NCI-H2107 (cell line): ENCODE results near the gene PLD6.

ENCODE experiments used
- DNase-seq: peaks from one replicate; lab custom pipeline; 2025; lab: John Stamatoyannopoulos, UW

Gene PLD6

DNA sequence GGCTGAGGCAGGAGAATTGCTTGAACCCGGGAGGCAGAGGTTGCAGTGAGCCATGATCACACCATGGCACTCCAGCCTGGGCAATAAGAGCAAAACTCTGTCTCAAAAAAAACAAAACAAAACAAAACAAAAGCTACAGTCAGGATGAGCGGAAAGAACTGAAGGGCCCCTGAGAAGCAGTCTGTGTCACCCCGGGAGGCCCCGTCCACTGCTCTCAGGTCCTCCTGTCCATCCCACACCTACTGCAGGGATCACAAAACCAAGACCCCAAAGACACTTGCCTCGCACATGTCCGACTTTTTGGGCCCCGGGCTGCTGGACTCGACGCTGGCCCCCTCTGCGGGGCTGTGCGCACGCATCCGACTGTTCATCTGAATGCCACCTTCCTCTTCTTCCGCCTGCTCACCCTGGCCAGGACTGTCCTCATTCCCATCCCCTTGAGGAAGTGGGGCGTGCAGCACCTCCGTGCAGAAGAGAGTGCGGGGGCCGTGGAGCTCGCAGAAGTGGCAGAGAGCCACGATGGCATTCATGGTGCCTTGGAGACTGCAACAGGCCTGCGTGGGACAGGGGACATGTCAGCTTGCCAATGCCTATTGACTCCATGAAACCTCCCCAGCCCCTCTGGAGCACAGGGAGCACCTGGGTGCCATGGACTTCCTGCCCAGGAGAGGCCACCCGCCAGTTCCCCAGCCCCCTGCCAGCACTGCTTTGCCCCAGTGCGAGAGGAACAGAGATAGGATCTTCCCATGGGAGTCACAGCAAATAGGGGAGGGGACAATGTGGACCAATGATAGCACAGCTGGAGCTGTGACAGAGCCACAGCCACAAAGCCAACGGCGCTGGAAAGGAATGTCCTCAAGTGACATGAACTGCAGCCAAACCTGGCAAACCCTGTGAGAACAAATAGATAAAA lies 21.7 kb upstream of the PLD6 start:
- DNase-seq, result no peak

DNA sequence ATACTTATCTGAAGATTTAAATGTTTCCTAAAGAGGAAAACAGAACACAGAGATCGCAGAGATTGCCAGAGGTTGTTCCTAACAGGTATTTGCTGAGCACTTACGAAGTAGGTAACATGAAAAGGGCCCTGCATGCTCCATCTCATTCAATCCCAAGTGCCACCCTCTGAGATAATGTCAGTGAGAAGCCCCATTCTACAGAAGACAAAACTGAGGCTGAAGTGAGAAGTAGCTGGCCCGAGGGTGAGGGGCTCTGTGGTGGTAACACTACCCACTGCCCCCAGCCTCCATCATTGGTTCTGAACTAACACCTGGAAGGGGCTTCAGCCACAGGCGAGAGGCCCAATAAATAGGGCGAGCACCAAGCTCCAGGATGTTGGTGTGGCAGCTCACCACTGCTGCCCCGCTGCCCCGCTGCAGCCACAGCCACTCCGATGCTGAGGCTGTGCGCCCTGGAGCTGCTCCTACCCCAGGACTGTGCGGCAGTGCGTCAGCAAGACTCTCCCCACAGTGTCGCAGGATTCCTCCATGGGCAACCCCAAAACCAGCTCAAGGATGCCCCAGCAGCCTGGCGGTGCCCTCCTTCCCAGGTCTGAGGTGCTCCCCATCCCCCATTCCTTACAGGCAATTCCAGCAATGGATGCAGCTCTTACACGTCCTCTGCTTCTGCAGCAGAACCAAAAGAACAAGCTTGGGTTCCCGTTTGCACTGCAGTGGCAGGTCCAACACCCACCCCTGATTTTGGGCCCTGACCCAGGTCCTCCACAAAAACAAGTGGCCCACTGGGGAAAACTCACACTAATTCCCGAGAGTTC lies 20.5 kb upstream of the PLD6 start:
- no peak for DNase-seq

DNA sequence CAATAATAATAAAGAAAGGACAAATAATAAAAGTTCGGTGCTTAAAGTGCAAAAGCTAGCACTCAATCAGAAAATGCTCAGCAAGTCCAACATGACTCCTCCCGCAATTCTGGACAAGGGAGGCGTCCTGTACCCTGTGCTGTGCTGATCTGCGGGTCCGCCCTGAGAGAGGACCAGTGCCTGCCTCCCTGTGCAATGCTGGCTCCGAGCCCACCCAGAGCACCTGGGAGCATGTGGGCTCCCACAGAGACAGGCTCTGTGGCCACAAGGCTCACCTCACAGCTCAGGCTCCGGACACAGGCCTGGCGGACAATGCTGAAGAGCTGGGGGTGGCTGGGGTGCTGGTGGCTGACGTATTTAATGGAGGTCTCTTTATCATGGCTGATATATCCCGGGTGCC lies 19.8 kb upstream of the PLD6 start:
- DNase-seq, result no peak

GRCh38 chr17:17224137-17224536 lies 18.0 kb upstream of the PLD6 start:
- DNase-seq, result no peak

DNA sequence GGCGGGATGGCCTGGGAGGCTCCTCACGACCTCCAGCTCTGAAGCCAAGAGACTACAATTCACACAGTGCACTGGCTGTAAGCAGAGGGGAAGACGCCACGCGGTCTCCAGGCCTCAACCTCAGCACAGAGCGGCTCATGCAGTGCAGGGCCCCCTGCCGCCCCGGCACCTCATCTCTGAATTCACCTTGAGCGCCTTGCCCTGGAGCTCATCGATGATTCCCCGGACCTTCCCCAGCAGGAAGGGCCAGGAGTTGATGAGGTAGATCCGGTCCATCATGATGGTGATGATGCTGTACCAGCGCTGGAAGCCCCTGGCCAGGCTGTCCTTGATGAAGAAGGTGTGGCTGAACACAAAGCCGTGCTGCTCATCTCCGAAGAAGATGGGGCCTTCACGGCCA lies 17.6 kb upstream of the PLD6 start:
- DNase-seq, result no peak

DNA sequence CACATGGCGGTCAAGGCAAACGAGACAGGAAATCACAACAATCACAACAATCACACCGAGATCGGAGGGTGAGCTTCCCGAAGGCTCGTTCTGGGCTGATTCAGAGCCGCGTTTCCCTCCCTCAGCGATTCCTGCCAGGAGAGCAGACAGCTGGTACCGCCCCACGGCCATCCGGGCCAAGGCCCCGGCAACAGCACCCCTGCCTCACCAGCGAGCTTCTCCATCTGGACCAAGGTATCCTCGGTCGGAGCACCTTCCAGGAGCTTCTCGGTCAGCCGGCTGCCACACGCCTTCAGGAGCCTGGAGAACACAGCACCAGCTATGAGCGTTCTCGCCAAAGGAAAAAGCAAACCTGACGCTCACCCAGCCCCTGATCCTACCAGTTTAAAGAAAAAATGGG lies 15.2 kb upstream of the PLD6 start:
- no peak for DNase-seq

DNA sequence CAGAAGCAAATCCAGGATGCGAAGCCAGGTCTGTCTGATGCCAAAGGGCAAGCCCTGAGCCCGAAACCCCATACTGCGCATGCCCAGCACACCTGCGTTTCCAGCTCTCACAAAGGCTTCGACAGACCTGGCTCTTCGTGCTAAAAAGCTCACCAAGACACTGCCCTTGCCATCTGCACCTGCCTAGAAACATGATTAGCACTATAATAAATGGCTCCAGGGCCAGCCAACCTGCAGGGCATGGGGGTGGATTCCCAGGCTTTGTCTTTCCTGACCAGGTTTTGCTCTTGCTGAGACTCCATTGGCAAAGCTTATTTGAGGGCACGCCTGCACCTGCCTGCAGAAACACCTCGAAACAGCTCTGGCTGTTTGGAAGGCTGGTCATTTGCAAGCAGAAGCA lies 14.4 kb upstream of the PLD6 start:
- no peak for DNase-seq

- DNase-seq, result no peak
Observed at GRCh38 chr17:17217995-17218394, 11.9 kb upstream of the PLD6 start.

- no peak for DNase-seq
Observed at GRCh38 chr17:17216776-17217175, 10.6 kb upstream of the PLD6 start.

DNA sequence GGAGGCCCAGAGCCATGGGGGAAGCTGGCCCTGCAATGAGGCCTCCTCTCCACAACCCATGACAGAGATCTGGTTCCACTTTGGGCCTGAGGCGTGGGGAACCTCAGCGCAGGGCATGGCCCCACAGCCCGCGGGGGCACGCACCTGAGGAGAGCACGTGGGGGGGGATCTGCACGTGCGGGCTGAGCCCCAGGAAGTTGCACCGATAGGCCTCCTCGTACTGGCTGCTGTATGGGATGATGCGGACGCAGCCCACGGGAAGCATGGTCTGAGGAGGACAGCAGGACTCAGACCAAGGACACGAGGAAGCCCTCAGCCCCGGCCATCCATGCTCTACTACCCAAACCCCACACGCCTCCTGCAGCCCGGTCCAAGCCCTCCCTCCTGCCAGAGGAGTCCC lies 10.1 kb upstream of the PLD6 start:
- no peak for DNase-seq

GRCh38 chr17:17215575-17215974 lies 9.4 kb upstream of the PLD6 start:
- no peak for DNase-seq

GRCh38 chr17:17214646-17215436 lies 8.7 kb upstream of the PLD6 start:
- DNase-seq, result no peak

DNA sequence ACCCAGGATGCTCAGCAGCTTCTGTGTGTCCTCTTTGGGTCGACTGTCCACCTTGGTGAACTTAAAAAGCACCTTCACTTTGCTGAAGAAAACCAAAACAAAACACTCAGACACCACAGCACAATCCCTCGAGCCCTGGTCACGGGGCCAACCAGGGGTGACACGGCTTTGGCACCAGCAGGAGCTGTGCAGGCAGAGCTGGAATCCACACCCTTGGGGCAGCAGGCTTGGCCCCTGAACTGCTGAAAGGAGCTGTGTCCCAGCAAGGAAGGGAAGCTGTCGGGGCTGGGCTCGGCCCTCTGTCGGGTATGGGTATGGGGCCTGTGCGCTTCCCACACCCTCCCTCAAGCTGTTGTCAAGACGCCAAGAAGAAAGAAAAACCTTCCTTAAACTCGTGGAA lies 7.6 kb upstream of the PLD6 start:
- no peak for DNase-seq

DNA sequence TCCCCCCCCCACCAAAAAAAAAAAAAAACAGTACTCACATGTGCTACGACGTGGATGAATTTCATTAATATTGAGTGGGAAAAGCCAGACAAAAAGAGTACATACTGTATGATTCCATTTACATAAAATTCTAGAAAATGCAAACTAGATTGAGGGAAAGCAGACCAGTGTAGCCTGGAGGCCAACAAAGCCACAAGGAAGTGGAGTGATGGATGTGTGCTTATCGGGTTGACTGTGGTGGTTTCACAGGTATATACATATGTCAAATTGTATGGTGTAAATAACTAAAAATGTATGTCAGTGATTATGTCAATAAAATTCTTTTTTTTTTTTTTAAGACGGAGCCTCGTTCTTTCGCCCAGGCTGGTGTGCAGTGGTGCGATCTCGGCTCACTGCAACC lies 1.9 kb upstream of the PLD6 start:
- DNase-seq, result no peak

GRCh38 chr17:17206913-17207335 lies 791 bp upstream of the PLD6 start:
- DNase-seq, result no peak

GRCh38 chr17:17205368-17206123 lies 587 bp downstream of the PLD6 start:
- no peak for DNase-seq

DNA sequence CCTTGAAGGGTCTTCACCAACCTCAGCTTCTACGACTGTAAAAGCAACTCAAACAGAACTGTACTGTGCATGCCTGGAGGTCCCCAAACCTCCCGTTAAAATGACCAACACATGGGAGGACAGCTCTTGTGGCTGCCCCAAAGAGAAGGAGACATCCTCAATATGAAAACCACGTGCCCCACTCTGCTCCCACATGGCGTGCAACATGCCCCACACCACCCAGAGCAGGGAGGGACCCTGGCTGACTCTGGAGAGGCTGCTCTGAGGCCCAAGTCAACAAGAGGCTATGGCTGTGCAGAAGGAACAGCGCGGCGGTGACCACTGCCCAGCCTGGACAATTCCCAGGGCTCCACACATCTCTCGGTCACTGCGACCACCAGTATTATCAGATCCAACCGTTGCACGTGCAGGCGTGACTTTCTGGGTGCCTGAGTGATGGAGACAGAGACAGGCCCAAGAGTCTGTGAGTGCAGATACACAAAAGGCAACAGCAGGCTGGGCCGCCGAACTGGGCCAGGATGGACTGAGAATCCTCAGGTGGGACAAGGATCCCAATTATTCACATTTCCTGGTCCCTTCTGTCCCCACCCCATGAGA lies 1.4 kb downstream of the PLD6 start:
- DNase-seq, result no peak

- DNase-seq, result no peak
Observed at GRCh38 chr17:17204041-17204591, 2.0 kb downstream of the PLD6 start.

DNA sequence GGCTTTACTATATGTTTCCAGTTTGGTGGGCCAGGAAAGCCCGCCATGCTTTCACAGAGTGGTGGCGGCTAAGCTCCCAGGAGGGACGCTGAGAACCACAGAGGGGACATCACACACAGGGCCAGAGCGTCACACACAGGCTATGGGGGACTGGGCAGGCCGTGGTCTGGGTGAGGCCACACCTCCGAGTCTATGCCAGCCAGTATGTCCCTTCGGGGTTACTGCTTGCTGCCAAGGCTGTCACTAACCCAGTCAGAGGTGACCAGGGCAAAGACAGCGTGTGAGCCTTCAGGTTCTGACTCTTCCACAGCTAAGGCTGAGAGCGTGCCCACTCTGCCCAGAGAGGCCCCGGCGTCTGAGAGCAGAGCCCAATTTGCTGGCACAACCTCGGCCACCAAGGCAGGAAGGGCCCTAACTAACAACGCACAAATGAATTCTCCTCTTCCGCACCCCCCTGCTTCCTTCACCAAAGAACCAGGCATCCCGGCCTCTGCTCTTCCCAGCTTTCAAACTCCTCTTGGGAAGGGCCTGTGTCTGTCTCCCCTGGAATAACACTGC lies 2.9 kb downstream of the PLD6 start:
- no peak for DNase-seq

DNA sequence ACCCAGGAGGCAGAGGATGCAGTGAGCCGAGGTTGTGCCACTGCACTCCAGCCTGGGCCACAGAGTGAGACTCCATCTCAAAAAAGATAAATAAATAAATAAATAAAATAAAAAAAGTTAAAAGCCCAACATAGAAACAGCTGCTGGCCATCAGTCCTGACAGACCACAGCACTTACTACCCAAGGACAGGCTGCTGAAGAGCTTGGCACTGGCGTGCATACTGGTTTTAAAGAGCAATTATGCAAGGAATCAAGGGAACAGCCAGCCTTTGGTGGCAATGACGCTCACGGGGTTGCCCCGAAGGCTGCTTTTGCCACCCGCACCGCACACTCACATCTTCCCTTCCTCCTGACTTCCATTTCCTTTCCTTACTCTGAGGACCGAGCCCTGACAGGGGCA lies 4.2 kb downstream of the PLD6 start:
- DNase-seq, result no peak

DNA sequence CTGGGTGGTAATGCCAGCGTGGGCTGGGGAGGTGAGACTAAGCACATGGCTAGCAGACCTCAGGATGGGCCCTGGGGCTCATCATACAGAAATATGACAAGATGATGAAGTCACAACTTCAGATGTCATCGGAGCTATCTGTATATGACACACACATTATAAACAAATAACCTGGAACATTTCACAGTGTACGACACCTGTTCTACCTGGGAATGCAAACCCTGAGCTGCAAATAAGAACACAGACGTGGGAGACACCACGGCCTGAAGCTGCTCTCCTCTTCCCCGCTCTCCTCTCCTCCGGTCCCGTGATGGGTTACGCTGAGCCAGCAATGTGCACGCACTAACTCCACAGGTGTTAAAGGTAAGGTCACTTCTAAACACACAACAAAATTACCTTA lies 4.9 kb downstream of the PLD6 start:
- no peak for DNase-seq
